SK-N-SH (cell line): ENCODE measurements around the gene P3R3URF. TPM values are rescaled to one million over a fixed set of nuclear protein-coding genes. Genes with fewer than 3 reads are reported as not detected.

Experiments
- CTCF ChIA-PET: fragments of 300-600, 350-600 bp; formaldehyde crosslinking; extraction: SDS; loops from one replicate; lab custom pipeline; 2021; lab: Yijun Ruan, JAX
- POLR2A ChIA-PET: fragments of 350-600 bp; sonication (Branson Sonifier 250); formaldehyde crosslinking; extraction: SDS; loops from one replicate; lab custom pipeline; 2020; ENCODE audit warnings: antibody characterized with exemption, inconsistent platforms; lab: Yijun Ruan, JAX
- DNase-seq: peaks from one replicate; pipeline ENCODE4 v3.0.0; 2012
- H2AFZ ChIP-seq: fragments of 200-600 bp; sonication (generic); 2 replicates; pipeline ENCODE4 v1.8.1; 2016; ENCODE audit warnings: antibody characterized with exemption, mild to moderate bottlenecking, low read depth
- H3F3A ChIP-seq: fragments of 200-600 bp; sonication (generic); replicated peaks from 2 replicates; pipeline ENCODE3; 2016; ENCODE audit warnings: antibody characterized with exemption, mild to moderate bottlenecking; ENCODE audit not compliant: insufficient read depth
- H3K27ac ChIP-seq, 2 experiments: fragments of 200-500 bp in 1 of 2; fragments of 200-600 bp in 1 of 2; sonication (Bioruptor generic) in 1 of 2; sonication (generic), shearing (Covaris generic) in 1 of 2; 2 replicates each; pipeline versions ENCODE4 v1.5.1 to v1.6.1; 2014 to 2016; ENCODE audit warnings: low read depth in 2 of 2, inconsistent platforms in 1 of 2, low read length in 1 of 2, mild to moderate bottlenecking in 1 of 2, mixed read lengths in 1 of 2
- H3K27me3 ChIP-seq: fragments of 200-600 bp; sonication (generic), shearing (Covaris generic); 2 replicates; pipeline ENCODE4 v1.6.1; 2016; ENCODE audit warnings: mixed run types; ENCODE audit not compliant: insufficient read depth
- H3K36me3 ChIP-seq, 2 experiments: fragments of 200-500 bp in 1 of 2; fragments of 200-600 bp in 1 of 2; sonication (Bioruptor generic) in 1 of 2; sonication (generic) in 1 of 2; replicated peaks in 1 of 2; 2 replicates each; pipeline versions ENCODE3 to v1.5.1; 2014 to 2016; ENCODE audit warnings: low read length in 1 of 2, mild to moderate bottlenecking in 1 of 2; ENCODE audit not compliant: insufficient read depth in 2 of 2, control insufficient read depth in 1 of 2
- H3K4me1 ChIP-seq, 2 experiments: fragments of 200-500 bp in 1 of 2; fragments of 200-600 bp in 1 of 2; sonication (Bioruptor generic) in 1 of 2; sonication (generic), shearing (Covaris generic) in 1 of 2; 2 replicates each; pipeline versions ENCODE4 v1.5.1 to v1.6.1; 2014 to 2016; ENCODE audit warnings: low read depth in 1 of 2, low read length in 1 of 2, mixed run types in 1 of 2; ENCODE audit not compliant: insufficient read depth in 2 of 2, control insufficient read depth in 1 of 2
- H3K4me2 ChIP-seq: fragments of 200-600 bp; sonication (generic), shearing (Covaris generic); 2 replicates; pipeline ENCODE4 v1.6.1; 2017; ENCODE audit warnings: mixed run types
- H3K4me3 ChIP-seq, 2 experiments: fragments of 200-500 bp in 1 of 2; fragments of 200-600 bp in 1 of 2; sonication (Bioruptor generic) in 1 of 2; sonication (generic), shearing (Covaris generic) in 1 of 2; 2 replicates each; pipeline versions ENCODE4 v1.5.1 to v1.8.1; 2014 to 2016; ENCODE audit warnings: low read depth in 2 of 2, inconsistent platforms in 1 of 2, low read length in 1 of 2, mild to moderate bottlenecking in 1 of 2, mixed read lengths in 1 of 2, moderate library complexity in 1 of 2
- H3K79me2 ChIP-seq: fragments of 200-600 bp; sonication (generic); 2 replicates; pipeline ENCODE4 v1.8.1; 2017; ENCODE audit warnings: mild to moderate bottlenecking; ENCODE audit not compliant: insufficient read depth
- H3K9ac ChIP-seq: fragments of 200-600 bp; sonication (generic); 2 replicates; pipeline ENCODE4 v1.6.1; 2017; ENCODE audit warnings: mixed run types
- H3K9me2 ChIP-seq: fragments of 200-600 bp; sonication (generic); 2 replicates; pipeline ENCODE4 v1.6.1; 2017; ENCODE audit warnings: mixed run types
- H3K9me3 ChIP-seq: fragments of 200-600 bp; sonication (generic); 2 replicates; pipeline ENCODE4 v1.6.1; 2017; ENCODE audit warnings: mixed run types, mild to moderate bottlenecking, moderate library complexity
- H4K20me1 ChIP-seq: fragments of 200-600 bp; sonication (generic); 2 replicates; pipeline ENCODE4 v1.6.1; 2017; ENCODE audit warnings: mild to moderate bottlenecking, mixed run types; ENCODE audit not compliant: insufficient read depth
- CHD2 ChIP-seq: fragments of 150-350 bp; IDR thresholded peaks from 2 replicates; pipeline ENCODE4 v1.6.1; 2018; ENCODE audit warnings: low read length; ENCODE audit not compliant: partially characterized antibody
- ELF1 ChIP-seq: IDR thresholded peaks from 2 replicates; pipeline ENCODE4 v1.4.0; 2012
- FOXJ3 ChIP-seq: sonication (generic); formaldehyde crosslinking; IDR thresholded peaks from 2 replicates; pipeline ENCODE4 v1.5.1; 2020; ENCODE audit warnings: mild to moderate bottlenecking, missing genetic modification reagents
- FOXM1 ChIP-seq: IDR thresholded peaks from 2 replicates; pipeline ENCODE4 v1.4.0; 2012; ENCODE audit warnings: low read depth, mild to moderate bottlenecking
- GABPA ChIP-seq: IDR thresholded peaks from 2 replicates; pipeline ENCODE4 v1.4.0; 2012; ENCODE audit warnings: low read depth, mild to moderate bottlenecking
- GATA2 ChIP-seq: sonication (generic); formaldehyde crosslinking; IDR thresholded peaks from 2 replicates; pipeline ENCODE4 v1.5.0; 2020; ENCODE audit warnings: mild to moderate bottlenecking, missing genetic modification reagents
- NFIC ChIP-seq: IDR thresholded peaks from 2 replicates; pipeline ENCODE4 v1.4.0; 2012; ENCODE audit warnings: borderline replicate concordance
- NRF1 ChIP-seq: IDR thresholded peaks from 2 replicates; pipeline ENCODE4 v1.6.1; 2012; ENCODE audit warnings: low read depth, mild to moderate bottlenecking, low read length
- POLR2AphosphoS5 ChIP-seq: IDR thresholded peaks from 2 replicates; pipeline ENCODE4 v1.6.1; 2012; ENCODE audit warnings: low read depth, low read length
- RAD21 ChIP-seq: IDR thresholded peaks from 2 replicates; pipeline ENCODE4 v1.6.1; 2012; ENCODE audit warnings: mild to moderate bottlenecking, low read length
- RCOR1 ChIP-seq: fragments of 150-350 bp; IDR thresholded peaks from 2 replicates; pipeline ENCODE4 v1.6.1; 2017; ENCODE audit warnings: antibody characterized with exemption, low read length
- SIN3A ChIP-seq: IDR thresholded peaks from 2 replicates; pipeline ENCODE4 v1.6.1; 2012; ENCODE audit warnings: low read depth, mild to moderate bottlenecking, low read length, moderate library complexity, borderline replicate concordance
- TAF1 ChIP-seq: IDR thresholded peaks from 2 replicates; pipeline ENCODE4 v1.6.1; 2012; ENCODE audit warnings: low read depth, mild to moderate bottlenecking, low read length, moderate library complexity, borderline replicate concordance
- TCF12 ChIP-seq: IDR thresholded peaks from 2 replicates; pipeline ENCODE4 v1.4.0; 2012
- YY1 ChIP-seq: IDR thresholded peaks from 2 replicates; pipeline ENCODE4 v1.4.0; 2012; ENCODE audit warnings: low read depth, mild to moderate bottlenecking
- WGBS: methylation state at CpG from one replicate; pipeline ENCODE4 v1.1.6; 2017; ENCODE audit warnings: low lambda C conversion rate; 5-methylcytosine and 5-hydroxymethylcytosine counted together
- polyA plus RNA-seq, 3 experiments: library from polyadenylated mRNA; depleted of rRNA; stranded (reverse); fragments of >200 nt; gene quantifications; 2 replicates each; pipeline ENCODE4 v1.2.3, GENCODE V29; 2012
- TF ChIP-seq, protein P1 (sequence below): IDR thresholded peaks from 2 replicates; pipeline ENCODE4; 2012
- TF ChIP-seq, protein P2 (sequence below): fragments of 200-600 bp; sonication (generic); IDR thresholded peaks from 2 replicates; pipeline ENCODE4 v1.6.1; 2017; ENCODE audit warnings: antibody characterized with exemption, mild to moderate bottlenecking, moderate library complexity
- TF ChIP-seq, protein P3 (sequence below): fragments of 150-350 bp; IDR thresholded peaks from 2 replicates; pipeline ENCODE4 v1.6.1; 2016; ENCODE audit warnings: mild to moderate bottlenecking, low read depth, low read length
- TF ChIP-seq, protein P4 (sequence below): IDR thresholded peaks from 2 replicates; pipeline ENCODE4 v1.4.0; 2012; ENCODE audit warnings: low read depth, borderline replicate concordance
- TF ChIP-seq, protein P5 (sequence below): IDR thresholded peaks from 2 replicates; pipeline ENCODE4 v1.4.0; 2012; ENCODE audit warnings: low read depth
- TF ChIP-seq, protein P6 (sequence below): fragments of 150-350 bp; IDR thresholded peaks from 2 replicates; pipeline ENCODE4 v1.6.1; 2017; ENCODE audit warnings: antibody characterized with exemption, low read length, low read depth, borderline replicate concordance

P3R3URF gene
- polyA plus RNA-seq, 1 of the 3 experiments (the other 2 are of a cell fraction): not detected

DNA sequence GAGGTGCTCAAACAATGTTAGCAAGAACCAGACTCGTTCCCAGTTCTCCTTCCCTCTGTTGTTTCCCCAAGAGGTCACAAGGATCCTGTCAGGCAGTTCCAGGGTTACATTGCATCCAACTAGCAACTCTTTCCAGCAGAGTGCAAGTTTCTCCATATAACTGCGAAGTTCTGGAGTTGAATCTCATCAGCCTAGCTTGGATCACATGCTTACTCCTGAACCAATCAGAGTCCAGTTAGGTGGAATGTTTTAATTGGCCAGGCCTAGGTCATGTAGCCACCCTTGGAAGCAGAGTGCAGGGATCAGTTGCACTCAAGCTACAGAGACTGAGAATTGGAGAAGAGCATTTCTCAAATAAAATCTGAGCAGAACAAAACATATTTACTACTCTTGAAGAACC is 28.0 kb downstream of the P3R3URF start:
- H4K20me1 ChIP-seq: no peaks in the 10 kb centered on the region
- CTCF ChIA-PET: no interaction called here
- no peaks in the 10 kb centered on the region for H3K9me3 ChIP-seq
- WGBS: 33% methylated on average over 2 of the region's 2 CpGs
- no peak for DNase-seq
- H3K4me3 ChIP-seq: no peak overlapping the region
- no peak for TF ChIP-seq YY1
- TF ChIP-seq SIN3A: no peak
- no peak for TF ChIP-seq FOXM1
- TF ChIP-seq, protein P1, sequence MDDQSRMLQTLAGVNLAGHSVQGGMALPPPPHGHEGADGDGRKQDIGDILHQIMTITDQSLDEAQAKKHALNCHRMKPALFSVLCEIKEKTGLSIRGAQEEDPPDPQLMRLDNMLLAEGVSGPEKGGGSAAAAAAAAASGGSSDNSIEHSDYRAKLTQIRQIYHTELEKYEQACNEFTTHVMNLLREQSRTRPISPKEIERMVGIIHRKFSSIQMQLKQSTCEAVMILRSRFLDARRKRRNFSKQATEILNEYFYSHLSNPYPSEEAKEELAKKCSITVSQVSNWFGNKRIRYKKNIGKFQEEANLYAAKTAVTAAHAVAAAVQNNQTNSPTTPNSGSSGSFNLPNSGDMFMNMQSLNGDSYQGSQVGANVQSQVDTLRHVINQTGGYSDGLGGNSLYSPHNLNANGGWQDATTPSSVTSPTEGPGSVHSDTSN: no peak
- no peak for TF ChIP-seq RCOR1
- no peak for TF ChIP-seq TCF12
- no peak for TF ChIP-seq ELF1
- TF ChIP-seq, protein P2, sequence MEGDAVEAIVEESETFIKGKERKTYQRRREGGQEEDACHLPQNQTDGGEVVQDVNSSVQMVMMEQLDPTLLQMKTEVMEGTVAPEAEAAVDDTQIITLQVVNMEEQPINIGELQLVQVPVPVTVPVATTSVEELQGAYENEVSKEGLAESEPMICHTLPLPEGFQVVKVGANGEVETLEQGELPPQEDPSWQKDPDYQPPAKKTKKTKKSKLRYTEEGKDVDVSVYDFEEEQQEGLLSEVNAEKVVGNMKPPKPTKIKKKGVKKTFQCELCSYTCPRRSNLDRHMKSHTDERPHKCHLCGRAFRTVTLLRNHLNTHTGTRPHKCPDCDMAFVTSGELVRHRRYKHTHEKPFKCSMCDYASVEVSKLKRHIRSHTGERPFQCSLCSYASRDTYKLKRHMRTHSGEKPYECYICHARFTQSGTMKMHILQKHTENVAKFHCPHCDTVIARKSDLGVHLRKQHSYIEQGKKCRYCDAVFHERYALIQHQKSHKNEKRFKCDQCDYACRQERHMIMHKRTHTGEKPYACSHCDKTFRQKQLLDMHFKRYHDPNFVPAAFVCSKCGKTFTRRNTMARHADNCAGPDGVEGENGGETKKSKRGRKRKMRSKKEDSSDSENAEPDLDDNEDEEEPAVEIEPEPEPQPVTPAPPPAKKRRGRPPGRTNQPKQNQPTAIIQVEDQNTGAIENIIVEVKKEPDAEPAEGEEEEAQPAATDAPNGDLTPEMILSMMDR: no peak
- no peak for TF ChIP-seq NRF1
- no peak for TF ChIP-seq TAF1
- H3K79me2 ChIP-seq: no peaks in the 10 kb centered on the region
- H3K27ac ChIP-seq: no peak overlapping the region
- no peak overlapping the region for H2AFZ ChIP-seq
- no peaks in the 10 kb centered on the region for H3K27me3 ChIP-seq
- no peak overlapping the region for H3K4me2 ChIP-seq
- no peaks in the 10 kb centered on the region for H3F3A ChIP-seq
- no peak overlapping the region for H3K9ac ChIP-seq
- no peaks in the 10 kb centered on the region for H3K36me3 ChIP-seq
- H3K9me2 ChIP-seq: no peaks in the 10 kb centered on the region
- H3K4me1 ChIP-seq: no peaks in the 10 kb centered on the region; a peak in 1 of 4 replicates
- POLR2A ChIA-PET: no interaction called here

DNA sequence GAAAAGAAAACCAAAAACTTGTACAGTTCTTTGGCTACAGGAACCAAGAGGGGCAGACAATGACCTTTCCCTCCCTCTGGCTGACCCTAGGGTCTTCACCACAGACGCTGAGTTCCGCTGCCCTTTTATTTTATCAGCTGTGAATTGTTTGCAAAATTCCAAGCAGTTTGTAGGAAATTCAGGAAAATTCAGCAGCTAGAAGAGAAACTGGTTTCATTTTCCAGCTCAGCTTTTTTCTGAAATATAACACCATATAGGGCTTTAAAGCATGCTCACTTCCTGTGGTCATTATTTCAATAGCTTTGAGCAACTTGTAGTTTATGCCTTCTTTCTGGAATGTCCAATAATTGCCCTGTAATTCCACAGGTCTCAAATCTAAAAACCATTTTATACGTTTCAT is 38.4 kb downstream of the P3R3URF start:
- CTCF ChIA-PET: interaction anchor here (0.9 to 1.2 kb wide), 2 partner anchors 9 to 86 kb away, joined by 3 read pairs; no protein-coding TSS in a partner anchor
- H3K9me2 ChIP-seq: no peaks in the 10 kb centered on the region
- H2AFZ ChIP-seq: no peak overlapping the region; the same call in 1 of the 2 replicates
- no peaks in the 10 kb centered on the region for H3K36me3 ChIP-seq
- no peak overlapping the region; the same call in 1 of the 2 replicates for H3K4me2 ChIP-seq
- peaks cover 8% of the 10 kb centered on the region for H3F3A ChIP-seq
- POLR2A ChIA-PET: no interaction called here
- H3K27me3 ChIP-seq: no peaks in the 10 kb centered on the region
- DNase-seq: no peak
- TF ChIP-seq POLR2AphosphoS5 (no peak), RAD21 (no peak), NFIC (no peak), NRF1 (no peak), GABPA (no peak), SIN3A (no peak), CHD2 (no peak), GATA2 (CRISPR knock-in tag) (no peak), TCF12 (no peak), FOXJ3 (CRISPR knock-in tag) (no peak), YY1 (no peak)
- TF ChIP-seq, protein P1: no peak
- TF ChIP-seq, protein P3, sequence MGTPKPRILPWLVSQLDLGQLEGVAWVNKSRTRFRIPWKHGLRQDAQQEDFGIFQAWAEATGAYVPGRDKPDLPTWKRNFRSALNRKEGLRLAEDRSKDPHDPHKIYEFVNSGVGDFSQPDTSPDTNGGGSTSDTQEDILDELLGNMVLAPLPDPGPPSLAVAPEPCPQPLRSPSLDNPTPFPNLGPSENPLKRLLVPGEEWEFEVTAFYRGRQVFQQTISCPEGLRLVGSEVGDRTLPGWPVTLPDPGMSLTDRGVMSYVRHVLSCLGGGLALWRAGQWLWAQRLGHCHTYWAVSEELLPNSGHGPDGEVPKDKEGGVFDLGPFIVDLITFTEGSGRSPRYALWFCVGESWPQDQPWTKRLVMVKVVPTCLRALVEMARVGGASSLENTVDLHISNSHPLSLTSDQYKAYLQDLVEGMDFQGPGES: no peak
- TF ChIP-seq, protein P4, sequence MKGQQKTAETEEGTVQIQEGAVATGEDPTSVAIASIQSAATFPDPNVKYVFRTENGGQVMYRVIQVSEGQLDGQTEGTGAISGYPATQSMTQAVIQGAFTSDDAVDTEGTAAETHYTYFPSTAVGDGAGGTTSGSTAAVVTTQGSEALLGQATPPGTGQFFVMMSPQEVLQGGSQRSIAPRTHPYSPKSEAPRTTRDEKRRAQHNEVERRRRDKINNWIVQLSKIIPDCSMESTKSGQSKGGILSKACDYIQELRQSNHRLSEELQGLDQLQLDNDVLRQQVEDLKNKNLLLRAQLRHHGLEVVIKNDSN: no peak
- TF ChIP-seq, protein P5, sequence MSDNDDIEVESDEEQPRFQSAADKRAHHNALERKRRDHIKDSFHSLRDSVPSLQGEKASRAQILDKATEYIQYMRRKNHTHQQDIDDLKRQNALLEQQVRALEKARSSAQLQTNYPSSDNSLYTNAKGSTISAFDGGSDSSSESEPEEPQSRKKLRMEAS: no peak
- TF ChIP-seq, protein P6, sequence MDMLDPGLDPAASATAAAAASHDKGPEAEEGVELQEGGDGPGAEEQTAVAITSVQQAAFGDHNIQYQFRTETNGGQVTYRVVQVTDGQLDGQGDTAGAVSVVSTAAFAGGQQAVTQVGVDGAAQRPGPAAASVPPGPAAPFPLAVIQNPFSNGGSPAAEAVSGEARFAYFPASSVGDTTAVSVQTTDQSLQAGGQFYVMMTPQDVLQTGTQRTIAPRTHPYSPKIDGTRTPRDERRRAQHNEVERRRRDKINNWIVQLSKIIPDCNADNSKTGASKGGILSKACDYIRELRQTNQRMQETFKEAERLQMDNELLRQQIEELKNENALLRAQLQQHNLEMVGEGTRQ: no peak
- H4K20me1 ChIP-seq: no peaks in the 10 kb centered on the region
- no peak overlapping the region for H3K4me3 ChIP-seq
- H3K4me1 ChIP-seq: peaks cover 15 to 22% of the 10 kb centered on the region in 2 experiments; a peak in 2 of 4 replicates
- 96% methylated on average over 3 of the region's 3 CpGs for WGBS
- no peak overlapping the region for H3K27ac ChIP-seq
- H3K79me2 ChIP-seq: no peaks in the 10 kb centered on the region
- no peaks in the 10 kb centered on the region for H3K9me3 ChIP-seq
- H3K9ac ChIP-seq: no peak overlapping the region
